SHP77 treated with DMSO at 0.1 percent for 48 hours (cell line): ENCODE measurements around the gene COL11A2.
A peak's percentile ranks its signal among the peaks of the same experiment; 100 is the strongest.
"Not testable (repeated sequence)": the region's sequence is repeated elsewhere in the genome, so short reads cannot be mapped to it uniquely, and the experiment has no call there.

ENCODE experiments used
- DNase-seq: peaks from one replicate; lab custom pipeline; 2025; lab: John Stamatoyannopoulos, UW

Gene COL11A2

DNA sequence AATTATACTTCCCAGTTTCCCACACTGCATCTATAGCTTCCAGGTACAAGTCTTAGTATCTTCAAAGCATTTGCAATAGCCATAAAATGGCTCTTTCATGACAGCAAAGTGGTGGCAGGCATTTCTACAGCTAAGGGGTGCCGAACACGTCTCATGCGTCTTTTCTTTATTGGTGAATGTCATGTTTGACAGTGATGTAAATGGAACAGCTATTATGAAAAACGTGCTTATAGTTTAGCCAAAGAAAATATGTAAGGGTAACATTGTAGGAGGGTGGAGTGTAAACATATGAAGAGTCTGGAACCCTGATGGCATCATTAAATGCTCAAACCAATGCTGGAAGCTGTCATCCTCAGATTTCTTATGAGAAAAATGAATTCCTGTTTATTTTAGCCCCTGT lies 37.9 kb downstream of the COL11A2 start:
- no peak for DNase-seq

DNA sequence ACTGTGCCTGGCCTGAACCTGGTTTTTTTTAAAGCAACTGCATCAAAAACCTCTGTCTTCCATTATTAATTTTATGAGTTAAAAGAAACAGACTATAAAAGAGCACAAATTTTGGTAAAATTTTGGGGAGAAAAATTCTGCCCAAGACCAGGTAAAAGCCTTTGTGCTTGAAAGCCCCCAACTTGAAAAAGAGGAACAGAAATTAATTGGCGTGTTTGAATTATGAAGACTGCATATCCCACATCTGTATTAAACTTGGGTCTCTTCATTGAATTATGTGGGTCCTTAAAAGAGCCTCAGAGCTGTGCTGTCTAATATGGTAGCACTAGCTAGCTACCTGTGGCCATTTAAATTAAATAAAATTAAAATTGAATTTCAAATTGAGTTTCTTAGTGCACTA lies 41.2 kb downstream of the COL11A2 start:
- DNase-seq, result no peak

DNA sequence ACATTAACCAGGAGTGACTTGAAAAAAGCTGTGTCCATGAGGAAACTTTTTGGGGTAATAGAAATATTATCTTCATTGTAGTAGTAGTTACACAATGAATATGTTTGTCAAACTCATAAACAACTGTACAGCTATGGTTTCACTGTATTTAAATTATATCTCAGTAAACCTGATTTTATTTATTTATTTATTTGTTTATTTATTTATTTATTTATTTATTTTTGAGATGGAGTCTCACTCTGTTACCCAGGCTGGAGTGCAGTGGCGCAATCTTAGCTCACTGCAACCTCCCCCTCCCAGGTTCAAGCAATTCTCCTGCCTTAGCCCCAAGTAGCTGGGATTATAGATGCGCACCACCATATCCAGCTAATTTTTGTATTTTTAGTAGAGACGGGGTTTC lies 41.7 kb downstream of the COL11A2 start:
- DNase-seq, result not testable (repeated sequence)

DNA sequence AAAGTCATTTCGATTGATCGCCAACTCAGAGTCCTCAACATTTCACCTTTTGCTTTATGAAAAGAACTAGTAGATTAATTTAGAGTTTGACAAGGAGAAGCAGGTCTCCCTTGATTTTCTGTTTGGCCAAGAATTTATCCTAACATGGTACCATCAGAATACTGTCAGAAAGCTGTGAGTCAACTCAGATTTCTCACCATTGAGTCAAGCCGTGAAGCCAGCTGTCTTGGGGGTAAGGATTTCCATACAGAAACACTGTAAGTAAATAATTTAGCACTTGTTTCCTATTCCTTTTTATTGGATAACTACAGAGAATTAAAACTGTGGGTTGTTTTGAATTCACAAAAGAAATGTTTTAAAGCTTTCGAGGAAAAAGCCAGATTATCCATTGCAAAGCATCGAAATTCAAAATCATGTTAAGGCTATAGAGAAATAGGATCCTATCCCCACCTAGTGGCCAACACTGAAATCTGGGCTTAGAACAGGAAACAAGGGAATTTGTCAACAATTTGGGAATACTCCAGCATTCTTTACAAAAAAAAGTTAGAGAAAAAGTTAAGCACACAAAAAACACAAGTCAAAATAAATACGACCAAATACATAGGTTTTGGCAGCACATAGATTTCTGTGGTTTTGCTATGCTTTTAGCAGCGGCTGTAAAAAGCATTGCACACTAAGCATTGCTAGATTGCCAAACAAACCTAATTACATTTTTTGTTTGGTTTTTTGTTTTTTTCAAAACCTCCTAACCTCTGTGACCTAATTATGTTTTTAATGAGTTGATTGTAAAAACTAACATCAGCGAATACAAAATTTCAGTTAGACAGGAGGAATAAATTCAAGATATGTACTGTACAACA lies 44.2 kb downstream of the COL11A2 start:
- no peak for DNase-seq

DNA sequence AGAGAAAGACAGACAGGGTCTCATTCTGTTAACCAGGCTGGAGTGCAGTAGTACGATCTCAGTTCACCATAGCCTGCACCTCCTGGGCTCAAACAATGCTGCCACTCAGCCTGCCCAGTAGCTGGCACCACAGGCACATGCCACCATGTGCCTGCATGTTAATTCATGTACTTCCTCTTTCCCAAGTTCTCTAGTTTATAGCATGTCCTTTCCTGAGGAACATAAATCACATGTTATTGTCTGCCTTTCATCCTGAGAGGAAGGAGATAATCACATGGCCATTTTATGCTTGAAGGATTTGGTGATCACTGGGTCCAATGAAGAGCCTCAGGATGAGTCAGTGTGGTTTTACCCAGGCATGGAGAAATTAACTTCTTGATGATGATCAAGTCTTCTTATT lies 47.9 kb downstream of the COL11A2 start:
- no peak for DNase-seq

DNA sequence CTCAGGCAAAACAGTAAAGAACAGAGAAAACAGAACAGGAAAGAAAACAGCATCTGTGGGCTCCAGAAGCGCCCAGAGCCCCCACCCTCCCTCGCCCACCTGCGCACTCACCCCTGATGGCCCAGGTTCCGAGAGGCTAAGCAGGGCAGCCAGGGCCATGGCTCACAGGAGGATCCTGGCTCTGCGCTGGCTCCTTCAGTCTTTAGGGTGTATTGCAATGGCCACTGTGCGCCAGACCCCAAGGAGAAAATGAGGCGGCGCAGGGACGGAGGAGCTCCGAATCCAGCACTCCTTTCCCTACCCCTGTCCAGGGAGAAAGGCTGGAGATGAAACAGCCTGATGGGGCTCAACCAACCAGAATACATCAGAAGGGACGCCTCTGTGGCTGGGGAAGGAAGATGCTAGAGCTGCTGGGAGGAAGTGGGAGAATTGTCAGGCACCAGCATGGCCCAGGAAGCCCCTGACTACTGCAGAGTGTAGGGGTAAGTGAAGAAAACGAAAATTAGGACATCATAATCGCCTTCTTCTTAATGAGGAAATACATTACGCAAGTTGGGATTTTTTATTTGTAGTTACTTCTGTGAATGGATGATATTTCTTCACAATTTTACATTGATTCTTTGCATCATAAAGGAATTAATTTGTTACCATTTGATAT lies 49.0 kb downstream of the COL11A2 start:
- DNase-seq, result no peak

DNA sequence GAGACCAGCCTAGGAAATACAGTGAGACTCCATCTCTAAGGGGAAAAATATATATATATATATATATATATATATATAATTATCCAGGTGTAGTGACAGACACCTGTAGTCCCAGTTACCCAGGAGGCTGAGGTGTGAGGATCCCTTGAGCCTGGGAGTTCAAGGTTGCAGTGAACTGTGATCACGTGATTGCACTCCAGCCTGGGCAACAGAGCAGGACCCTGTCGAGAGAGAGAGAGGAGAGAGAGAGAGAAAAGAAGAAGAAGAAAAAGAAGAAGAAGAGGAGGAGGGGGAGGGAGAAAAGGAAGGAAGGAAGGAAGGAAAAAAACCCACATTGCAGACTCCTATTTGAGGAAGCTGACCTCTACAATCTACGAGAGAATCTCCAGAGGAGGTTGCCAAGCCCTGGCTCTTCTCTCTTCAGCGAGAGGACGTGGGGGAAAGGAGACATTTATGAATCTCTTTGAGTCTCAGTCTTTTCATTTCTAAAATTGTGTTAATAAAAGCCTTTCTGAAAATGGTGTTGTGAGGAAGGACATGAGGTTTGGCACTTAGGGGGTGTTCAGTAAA lies 49.7 kb downstream of the COL11A2 start:
- no peak for DNase-seq

DNA sequence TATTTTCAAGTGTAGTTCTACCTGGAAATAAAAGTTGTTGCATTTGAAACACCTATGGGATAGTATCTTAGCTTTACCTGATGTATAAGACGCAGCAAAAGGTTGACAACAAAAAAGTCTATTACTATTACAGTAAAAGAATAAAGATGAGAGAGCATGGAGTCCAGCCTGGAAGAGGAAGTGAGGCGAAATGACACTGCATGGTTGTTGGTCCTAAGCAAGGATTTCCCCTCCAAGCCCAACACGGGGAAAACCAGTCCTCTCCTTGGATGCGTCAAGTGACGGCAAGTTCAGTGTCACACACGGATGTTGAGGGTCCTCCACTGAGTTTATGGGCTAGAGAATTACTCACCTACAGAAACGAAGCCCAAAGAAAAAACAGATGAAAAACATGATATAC lies 51.7 kb downstream of the COL11A2 start:
- DNase-seq, result no peak

DNA sequence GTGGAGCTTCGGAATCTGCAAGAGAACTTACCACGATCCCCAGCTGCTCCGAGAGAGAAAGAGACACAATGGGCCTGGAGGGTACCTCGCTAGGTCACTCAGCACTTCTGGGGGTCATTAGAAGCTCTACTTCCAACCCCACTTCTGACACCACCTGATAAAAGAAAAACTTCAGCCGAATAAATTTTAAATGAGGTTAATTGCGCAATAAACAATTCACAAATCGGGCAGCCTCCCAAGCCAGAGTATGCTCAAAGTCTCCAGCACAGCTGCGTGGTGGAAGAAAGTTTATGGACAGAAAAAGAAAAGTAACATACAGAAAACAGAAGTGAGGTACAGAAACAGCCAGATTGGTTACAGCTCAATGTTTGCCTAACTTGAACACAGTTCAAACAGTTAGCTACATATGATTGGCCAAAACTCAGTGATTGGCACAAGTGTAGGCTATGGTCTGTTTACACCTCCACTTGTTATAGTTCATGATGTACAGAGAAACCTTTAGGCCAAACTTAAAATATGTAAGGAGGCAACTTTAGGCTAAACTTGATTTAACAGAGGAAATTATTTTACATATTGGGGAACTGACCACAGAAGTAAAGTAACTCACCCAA lies 52.6 kb downstream of the COL11A2 start:
- no peak for DNase-seq

DNA sequence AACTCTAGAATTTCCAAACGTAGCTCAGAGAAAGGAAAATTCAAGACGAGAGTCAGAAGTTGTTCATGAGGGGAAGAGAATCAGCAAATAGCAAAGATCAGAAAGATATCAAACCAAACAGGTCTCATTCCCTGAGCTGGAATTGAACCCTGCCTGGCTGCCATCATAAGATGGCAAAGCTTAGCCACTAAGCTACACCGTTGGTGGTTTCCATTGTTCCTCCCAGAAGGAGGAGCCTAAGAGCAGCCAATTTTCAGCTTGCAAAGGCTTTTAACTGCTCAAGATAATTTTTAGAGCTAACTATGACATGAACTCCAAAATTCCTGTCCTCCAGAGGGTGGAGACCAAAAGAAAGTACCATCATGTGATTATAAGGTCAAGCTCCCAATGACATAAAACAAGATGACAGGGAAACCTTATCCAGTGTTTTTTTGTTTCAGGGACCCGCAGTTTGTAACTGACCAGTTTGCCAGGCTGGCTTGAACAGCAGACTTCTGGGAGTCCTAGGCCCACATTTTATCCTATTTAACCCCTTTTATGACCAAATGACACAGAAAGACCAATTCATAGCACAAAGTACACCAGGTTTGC lies 55.9 kb downstream of the COL11A2 start:
- DNase-seq, result no peak

DNA sequence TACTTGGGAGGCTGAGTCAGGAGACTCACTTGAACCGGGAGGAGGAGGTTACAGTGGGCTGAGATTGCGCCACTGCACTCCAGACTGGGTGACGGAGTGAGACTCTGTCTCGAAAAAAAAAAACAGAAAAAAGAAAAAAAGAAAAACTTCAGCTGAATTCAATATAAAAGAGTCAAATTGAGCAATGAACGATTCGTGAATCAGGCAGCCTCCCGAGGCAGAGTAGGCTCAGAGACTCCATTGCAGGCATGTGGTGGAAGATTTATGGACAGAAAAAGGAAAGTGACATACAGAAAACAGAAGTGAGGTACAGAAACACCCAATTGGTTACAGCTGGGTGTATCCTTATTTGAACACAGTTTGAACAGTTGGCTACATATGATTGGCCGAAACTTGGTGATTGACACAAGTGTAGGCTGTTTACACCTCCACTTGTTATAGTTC lies 60.2 kb downstream of the COL11A2 start:
- no peak for DNase-seq

DNA sequence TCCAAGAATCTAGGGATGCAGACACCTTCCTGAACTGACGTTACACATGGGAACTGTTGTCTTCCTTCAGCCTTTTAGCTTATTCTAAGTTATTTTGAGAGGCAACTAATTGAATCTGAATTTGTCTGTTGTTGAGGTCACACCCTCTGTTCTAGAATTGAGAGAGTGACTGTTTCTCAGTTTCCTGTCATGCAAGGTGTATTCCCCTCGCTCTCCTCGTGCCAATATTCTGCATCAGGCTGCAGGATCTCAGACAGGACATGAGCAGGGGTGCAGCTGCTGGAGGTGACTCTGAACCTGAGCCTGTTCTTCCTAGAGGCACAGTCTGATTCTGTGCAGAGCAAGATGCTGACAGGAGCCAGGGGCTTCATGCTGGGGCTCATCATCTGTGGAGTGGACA lies 63.9 kb downstream of the COL11A2 start:
- no peak for DNase-seq

DNA sequence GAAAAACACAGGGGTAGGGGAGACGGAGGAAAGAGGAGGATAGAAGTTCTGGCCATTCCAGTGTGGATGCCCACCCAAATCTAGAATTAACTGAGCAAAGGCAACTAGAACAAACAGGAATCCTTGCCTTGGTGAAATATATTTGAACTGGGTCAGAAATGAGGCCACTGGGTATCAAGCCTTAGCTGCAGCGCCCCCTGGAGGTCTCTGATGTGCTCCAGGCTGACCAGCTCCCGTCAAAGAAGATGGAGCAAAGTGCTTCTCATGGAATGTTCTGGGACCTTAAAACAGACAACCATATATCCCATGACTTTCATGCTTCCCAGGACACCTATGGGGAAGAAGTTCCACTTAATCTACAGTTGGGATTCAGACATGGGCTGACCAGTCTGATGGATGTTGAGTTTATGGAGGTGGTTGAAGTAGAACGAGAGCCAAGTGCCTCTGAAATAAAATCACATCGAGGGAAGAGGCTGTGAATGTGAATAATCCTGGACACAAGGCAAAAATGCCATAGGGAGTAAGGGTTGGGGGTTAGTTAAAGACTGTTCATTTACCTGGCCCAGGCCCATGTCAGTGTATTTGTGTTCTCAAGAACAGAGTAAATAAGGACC lies 66.1 kb downstream of the COL11A2 start:
- peak; percentile 14 for DNase-seq

DNA sequence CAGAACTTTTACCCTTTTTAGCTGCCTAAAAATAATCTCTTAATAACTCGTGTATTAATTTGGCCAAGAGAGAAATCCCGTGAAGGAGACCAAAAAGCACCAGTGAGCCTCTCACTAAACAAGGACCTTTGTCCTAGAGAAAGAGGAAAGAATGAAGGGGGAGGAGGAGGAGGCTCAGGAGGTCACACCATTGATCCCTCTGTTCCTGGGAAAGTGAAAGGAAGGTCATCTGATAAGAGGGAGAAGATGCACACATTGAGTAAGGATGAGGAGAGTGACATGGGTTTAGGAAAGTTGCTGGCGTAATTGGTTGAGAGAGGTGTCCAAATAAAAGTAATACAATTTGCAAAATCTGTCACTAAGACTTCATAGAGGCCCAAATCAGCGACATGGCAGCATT lies 67.3 kb downstream of the COL11A2 start:
- no peak for DNase-seq

DNA sequence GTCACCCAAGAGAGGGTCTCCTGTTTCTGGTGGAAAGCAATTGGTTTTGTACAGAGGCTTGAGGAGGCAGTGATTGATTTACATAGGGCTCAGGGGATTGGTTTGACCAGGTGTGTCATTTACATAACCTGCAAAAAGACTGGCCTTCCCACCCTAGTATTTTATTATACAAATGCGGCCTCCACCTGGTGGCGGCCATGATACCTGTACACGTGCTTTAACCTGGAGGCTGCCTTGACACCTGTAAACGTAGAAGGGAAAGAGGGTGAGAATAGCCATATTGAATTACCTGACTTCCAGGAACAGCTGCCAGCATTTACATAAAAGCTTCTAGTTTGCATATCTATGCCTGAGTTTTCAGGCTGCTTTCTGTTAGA lies 67.8 kb downstream of the COL11A2 start:
- DNase-seq, result no peak

DNA sequence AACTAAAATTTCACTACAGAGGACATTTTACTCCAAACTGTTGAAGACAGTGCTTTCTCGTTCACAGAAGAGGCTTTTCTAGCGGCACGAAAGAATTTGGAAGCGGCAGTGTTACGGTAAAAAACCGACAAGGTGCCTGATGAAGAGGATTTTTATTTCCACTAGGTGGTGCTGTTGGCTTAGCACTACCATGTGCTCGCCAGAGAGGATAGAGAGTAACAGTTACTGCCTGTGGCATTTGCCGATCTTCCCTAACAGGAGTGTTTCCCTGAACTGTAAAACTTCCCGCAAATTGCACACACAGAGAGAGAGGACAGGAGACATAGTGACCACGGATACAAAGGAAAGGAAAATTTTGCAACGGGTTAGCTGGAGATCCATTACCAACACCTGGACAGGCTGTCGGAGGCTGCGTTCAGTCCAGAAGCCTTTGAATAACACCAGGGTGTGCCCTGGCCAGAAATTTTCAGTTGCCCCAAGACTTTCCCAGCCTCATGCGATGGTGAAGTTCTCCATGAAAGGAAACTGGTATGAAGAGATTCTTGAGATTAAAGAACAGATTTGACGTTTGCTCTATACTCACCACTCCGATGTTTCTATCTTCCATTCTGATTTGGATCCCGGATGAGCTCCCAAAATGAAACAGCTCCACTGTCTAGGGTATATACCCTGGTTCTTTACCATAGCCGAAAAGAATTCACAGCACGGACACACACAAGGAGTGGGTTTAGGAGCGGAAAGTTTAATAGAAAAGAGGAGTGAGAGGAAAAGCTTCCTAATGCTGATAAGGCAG lies 68.3 kb downstream of the COL11A2 start:
- peak; percentile 65 for DNase-seq

DNA sequence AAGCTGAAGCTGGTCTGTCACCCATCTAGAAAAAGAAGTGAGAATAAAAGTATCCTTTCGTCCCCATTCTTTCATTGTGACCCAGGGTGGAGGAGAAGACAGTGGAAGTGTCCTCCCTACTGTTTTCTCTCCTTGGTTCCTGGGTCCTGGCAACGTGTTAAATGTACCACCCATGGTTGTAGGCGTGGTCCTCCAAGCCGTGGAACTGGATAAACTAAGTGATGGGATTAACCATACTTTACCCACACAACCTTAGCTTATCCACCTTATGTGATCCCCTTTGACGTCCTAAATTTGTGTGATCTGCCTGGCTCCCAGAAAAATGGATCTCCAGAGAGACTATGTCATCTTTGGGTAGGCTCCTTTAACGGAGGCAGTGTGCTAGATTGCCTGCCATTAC lies 69.1 kb downstream of the COL11A2 start:
- DNase-seq, result no peak

DNA sequence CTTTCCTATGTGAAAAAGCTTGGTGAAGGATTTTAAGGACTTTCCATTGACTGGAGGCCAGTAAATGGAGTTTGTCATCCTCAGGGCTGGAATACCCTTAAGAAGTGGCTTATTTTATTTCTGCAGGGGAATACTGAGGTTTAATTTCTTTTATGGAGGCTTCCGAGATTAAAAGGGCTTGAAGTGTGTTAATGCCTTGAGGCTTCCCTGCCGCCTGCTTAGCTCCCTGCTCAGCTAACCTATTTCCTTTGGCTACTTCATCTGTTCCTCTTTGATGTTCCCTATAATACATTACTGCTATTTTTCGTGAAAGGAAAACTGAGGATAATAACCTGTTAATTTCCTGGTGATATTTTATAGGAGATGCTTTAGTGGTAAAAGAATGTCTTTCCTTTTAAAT lies 72.3 kb downstream of the COL11A2 start:
- no peak for DNase-seq

DNA sequence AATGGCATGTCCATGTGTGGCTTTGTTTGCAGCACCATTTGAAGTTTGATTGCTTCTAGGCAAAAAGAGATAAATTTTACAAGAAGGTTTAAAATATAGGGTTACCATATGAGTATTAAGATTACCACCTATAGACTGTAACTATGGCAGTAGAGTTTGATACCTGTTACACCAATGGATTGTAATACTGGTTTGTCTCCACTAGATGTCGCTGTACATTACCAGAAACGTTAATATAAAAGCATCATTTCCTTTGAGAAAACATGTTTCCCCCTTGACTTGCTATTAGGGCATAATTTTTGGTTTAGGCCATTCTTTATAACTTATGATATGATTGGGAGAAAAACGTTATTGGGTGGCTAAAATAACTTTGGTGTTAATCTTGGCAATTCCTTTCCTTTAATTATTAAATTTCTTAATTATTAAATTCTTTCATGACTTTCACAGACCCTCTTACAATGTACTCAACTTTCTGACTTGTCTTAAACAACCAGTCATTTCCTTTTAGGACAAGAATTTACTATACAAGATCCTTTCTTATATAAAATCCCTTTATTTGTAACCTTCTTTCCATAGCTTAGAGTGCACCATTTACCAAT lies 73.6 kb downstream of the COL11A2 start:
- DNase-seq, result peak; percentile 10

DNA sequence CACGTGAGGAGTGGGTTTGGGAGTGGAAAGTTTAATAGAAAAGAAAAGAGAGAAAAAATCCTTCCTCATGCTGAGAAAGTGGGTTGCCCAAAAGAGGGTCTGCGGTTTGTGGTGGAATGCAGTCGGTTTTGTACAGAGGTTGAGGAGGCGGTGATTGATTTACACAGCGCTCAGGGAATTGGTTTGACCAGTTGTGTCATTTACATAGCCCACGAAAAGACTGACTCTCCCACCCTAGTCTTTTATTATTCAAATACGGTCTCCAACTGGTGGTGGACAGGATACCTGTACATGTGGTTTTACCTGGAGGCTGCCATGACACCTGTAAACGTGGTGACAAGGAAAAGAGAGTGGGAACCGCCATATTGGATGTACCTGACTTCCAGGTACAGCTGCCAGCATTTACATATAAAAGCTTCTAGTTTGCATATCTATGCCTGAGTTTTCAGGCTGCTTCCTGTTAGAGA lies 74.4 kb downstream of the COL11A2 start:
- DNase-seq, result no peak
